ENCODE data around the gene FAM200C.

The FAM200C gene

DNA sequence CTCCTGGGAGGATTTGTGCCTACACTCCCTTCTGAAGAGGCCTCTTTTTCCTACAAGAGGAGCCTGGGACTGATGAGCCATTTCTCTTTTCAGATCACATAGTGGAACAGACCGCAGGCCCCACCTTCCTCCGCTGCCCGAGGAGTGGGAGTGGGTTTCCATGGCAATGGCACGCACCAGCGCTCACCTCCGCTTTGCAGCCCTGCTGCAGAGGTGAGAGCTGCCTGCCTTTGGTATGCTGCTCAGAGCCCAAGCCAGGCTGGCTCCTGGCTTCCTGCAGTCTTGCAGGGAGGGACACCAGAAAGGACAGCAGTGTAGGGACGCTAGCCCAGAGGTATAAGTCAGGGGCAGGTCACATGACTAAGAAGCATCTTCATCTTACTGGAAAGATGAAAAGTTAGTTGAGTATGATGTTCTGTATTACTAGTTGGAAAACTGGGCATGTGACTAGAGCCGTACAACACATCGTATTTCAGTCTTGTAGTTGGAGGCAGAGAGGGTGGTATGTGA is 34.2 kb upstream of the FAM200C start:
- Histone ChIP-seq H3K27ac (no peak overlapping the region), H3K36me3 (ENCODE audit: control insufficient read depth, insufficient read depth, low read length) (no peaks in the 10 kb centered on the region), H3K9ac (no peak overlapping the region), H3K4me1 (peaks cover 10% of the 10 kb centered on the region), H3K9me3 (ENCODE audit: control insufficient read depth, low read length) (no peaks in the 10 kb centered on the region), H3K27me3 (ENCODE audit: control insufficient read depth, insufficient read depth, low read length) (no peaks in the 10 kb centered on the region), H2AFZ (peak overlapping the region; percentile 74), H3K79me2 (no peaks in the 10 kb centered on the region), H3K4me2 (ENCODE audit: low read length) (no peak overlapping the region), H3K4me3 (ENCODE audit: low read depth, low read length) (no peak overlapping the region)
- TF ChIP-seq, protein P1, sequence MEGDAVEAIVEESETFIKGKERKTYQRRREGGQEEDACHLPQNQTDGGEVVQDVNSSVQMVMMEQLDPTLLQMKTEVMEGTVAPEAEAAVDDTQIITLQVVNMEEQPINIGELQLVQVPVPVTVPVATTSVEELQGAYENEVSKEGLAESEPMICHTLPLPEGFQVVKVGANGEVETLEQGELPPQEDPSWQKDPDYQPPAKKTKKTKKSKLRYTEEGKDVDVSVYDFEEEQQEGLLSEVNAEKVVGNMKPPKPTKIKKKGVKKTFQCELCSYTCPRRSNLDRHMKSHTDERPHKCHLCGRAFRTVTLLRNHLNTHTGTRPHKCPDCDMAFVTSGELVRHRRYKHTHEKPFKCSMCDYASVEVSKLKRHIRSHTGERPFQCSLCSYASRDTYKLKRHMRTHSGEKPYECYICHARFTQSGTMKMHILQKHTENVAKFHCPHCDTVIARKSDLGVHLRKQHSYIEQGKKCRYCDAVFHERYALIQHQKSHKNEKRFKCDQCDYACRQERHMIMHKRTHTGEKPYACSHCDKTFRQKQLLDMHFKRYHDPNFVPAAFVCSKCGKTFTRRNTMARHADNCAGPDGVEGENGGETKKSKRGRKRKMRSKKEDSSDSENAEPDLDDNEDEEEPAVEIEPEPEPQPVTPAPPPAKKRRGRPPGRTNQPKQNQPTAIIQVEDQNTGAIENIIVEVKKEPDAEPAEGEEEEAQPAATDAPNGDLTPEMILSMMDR (IDR thresholded peaks at IDR 0.05) = no peak

DNA sequence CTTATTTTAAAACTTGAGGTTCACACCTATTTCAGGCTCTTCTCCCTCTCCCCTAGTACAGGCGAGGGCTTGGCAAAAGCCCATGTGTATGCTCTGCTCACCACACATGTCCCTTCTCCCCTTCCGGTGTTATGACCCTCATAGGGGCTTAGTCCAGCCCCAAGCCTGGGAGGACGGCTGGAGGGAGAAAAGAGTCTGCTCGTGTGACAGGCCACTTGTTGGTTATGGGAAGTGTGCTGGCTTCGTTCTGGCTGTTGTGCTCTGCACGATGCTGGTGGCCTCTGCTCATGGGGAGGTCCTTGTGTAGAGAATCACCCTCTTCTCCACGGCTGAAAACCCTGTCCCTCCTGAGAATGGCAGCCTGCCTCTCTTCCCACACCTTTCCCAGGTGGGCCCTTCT is 32.9 kb upstream of the FAM200C start:
- Histone ChIP-seq H3K79me2 (no peaks in the 10 kb centered on the region), H3K9me3 (ENCODE audit: control insufficient read depth, low read length) (no peaks in the 10 kb centered on the region), H3K4me1 (peaks cover 5% of the 10 kb centered on the region), H3K27ac (no peak overlapping the region), H3K4me2 (ENCODE audit: low read length) (no peak overlapping the region), H3K4me3 (ENCODE audit: low read depth, low read length) (no peak overlapping the region), H3K36me3 (ENCODE audit: control insufficient read depth, insufficient read depth, low read length) (no peaks in the 10 kb centered on the region), H3K27me3 (ENCODE audit: control insufficient read depth, insufficient read depth, low read length) (no peaks in the 10 kb centered on the region), H3K9ac (no peak overlapping the region), H2AFZ (no peak overlapping the region)
- TF ChIP-seq, protein P1 (IDR thresholded peaks at IDR 0.05) = no peak

DNA sequence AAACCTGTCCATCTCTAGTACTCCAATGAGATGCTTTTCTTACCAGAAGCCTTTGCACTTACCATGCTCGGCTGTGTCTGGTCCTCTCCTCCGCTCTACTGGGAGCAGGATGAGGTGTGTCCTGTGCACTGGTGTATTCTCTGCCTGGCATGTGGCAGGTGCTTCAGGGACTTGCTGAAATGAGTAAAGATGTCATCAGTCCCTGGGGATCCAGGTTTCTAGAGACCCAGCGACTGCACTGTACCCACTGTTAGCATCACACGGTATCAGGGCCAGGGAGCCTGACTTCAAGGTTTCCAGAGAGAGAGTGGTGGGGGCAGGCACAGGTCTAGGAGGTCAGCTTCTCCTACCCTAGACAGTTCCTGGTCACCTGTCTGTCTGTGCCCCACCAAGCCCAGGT is 32.3 kb upstream of the FAM200C start:
- H3K4me3 ChIP-seq (ENCODE audit: low read depth, low read length) = no peak overlapping the region
- no peak overlapping the region for H3K4me2 ChIP-seq (ENCODE audit: low read length)
- H2AFZ ChIP-seq = no peak overlapping the region
- no peaks in the 10 kb centered on the region for H3K27me3 ChIP-seq (ENCODE audit: control insufficient read depth, insufficient read depth, low read length)
- H3K79me2 ChIP-seq = no peaks in the 10 kb centered on the region
- H3K9me3 ChIP-seq (ENCODE audit: control insufficient read depth, low read length) = no peaks in the 10 kb centered on the region
- H3K9ac ChIP-seq = no peak overlapping the region
- no peak overlapping the region for H3K27ac ChIP-seq
- no peaks in the 10 kb centered on the region for H3K36me3 ChIP-seq (ENCODE audit: control insufficient read depth, insufficient read depth, low read length)
- TF ChIP-seq, protein P1 (IDR thresholded peaks at IDR 0.05) = no peak
- H3K4me1 ChIP-seq = peaks cover 5% of the 10 kb centered on the region

DNA sequence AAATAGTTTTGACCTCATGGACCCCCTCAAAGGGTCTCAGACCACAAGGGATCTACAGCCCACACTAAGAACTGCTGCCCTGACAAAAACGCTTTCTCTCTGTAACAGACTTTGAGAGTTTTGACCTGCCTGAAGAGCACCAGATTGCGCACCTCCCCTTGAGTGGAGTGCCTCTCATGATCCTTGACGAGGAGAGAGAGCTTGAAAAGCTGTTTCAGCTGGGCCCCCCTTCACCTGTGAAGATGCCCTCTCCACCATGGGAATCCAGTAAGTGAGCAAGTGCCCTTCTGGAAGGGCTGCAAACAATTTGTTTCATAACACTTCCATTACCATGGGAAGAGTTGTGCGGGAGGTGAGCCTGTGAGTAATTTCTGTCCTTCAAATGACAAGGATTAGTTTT is 27.8 kb upstream of the FAM200C start:
- Histone ChIP-seq H3K79me2 (no peaks in the 10 kb centered on the region), H3K36me3 (ENCODE audit: control insufficient read depth, insufficient read depth, low read length) (no peaks in the 10 kb centered on the region), H3K27me3 (ENCODE audit: control insufficient read depth, insufficient read depth, low read length) (no peaks in the 10 kb centered on the region), H3K27ac (no peak overlapping the region), H3K9me3 (ENCODE audit: control insufficient read depth, low read length) (no peaks in the 10 kb centered on the region), H2AFZ (no peak overlapping the region), H3K9ac (no peak overlapping the region), H3K4me3 (ENCODE audit: low read depth, low read length) (no peak overlapping the region), H3K4me2 (ENCODE audit: low read length) (no peak overlapping the region), H3K4me1 (no peaks in the 10 kb centered on the region)
- TF ChIP-seq, protein P1 (IDR thresholded peaks at IDR 0.05) = no peak

DNA sequence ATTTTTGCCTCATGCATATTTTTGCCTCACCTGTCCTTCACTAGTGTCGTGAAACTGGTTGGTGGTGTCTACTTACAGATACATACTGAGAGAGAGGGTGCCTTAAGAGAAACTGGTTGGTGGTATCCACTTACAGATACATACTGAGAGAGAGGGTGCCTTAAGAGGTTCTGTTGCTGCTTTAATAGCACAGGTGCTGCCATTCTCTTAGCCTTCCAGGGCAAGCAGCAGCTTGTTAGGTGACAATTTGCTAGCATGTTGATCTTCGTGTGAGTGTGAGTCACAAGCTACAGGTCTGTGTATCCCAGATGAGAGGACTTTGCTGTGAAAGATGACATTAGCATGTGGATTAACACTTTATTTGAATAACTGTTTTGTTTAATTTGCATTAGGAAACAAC is 23.2 kb upstream of the FAM200C start:
- Histone ChIP-seq H3K9ac (no peak overlapping the region), H3K27me3 (ENCODE audit: control insufficient read depth, insufficient read depth, low read length) (no peaks in the 10 kb centered on the region), H3K4me1 (no peaks in the 10 kb centered on the region), H3K36me3 (ENCODE audit: control insufficient read depth, insufficient read depth, low read length) (no peaks in the 10 kb centered on the region), H3K79me2 (peaks cover 7% of the 10 kb centered on the region), H3K27ac (no peak overlapping the region), H3K9me3 (ENCODE audit: control insufficient read depth, low read length) (no peaks in the 10 kb centered on the region), H3K4me3 (ENCODE audit: low read depth, low read length) (no peak overlapping the region), H3K4me2 (ENCODE audit: low read length) (no peak overlapping the region), H2AFZ (peak overlapping the region; percentile 81)
- TF ChIP-seq, protein P1 (IDR thresholded peaks at IDR 0.05) = no peak

All from parathyroid adenoma (tissue), 2 donors.